HG02571 (cell line): ENCODE measurements around the gene CERS1.
"Not testable (repeated sequence)": the region's sequence is repeated elsewhere in the genome, so short reads cannot be mapped to it uniquely, and the experiment has no call there.

Experiments
- ATAC-seq: cut with Tn5 transposase; IDR thresholded peaks from one replicate; pipeline ENCODE4 v1.9.1; 2021; ENCODE audit warnings: mild to moderate bottlenecking, moderate library complexity; ENCODE audit not compliant: unreplicated experiment

CERS1 gene

DNA sequence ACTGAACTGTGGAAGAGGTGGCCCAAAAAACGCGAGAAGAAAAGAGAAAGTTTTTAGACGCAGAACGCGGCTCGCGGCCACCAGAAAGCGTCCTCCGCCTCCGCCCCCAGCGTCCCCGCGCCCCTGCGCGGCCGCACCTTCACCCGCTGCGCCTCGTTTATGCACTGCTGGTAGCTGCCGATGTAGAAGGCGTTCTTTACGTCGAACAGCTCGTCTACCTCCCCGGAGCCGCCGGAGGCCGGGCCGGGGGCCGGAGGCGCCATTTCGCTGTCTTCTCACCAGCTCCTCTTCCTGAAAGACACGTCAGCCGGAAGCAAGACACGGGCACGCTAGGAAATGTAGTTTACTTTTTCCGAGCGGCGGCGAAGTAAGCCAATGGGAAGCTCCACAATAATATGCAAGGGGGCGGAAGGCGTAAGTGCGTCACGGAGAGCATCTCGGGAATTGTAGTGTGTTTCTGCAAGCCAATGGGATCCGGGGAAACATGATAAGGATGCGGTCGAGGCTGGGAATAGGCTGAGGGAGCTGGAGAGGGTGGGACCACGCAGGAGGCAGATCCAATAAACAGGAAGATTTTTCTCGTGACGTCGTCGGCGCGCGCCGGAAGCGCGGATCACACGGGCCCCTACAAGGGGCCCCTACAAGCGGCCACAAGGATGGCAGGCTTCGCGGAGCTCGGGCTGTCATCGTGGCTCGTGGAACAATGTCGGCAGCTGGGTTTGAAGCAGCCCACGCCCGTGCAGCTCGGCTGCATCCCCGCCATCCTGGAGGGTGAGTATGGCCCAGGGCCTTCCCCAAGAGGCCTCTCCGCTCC is 23.3 kb upstream of the CERS1 start, which contains the start of the genes COPE and DDX49:
TSS of gene COPE (minus strand) at position 302 of the 814 bp plus-strand sequence. CDS start at position 263, 39 bp downstream.
TSS of gene DDX49 (plus strand) at position 630 of the 814 bp plus-strand sequence. CDS start at position 657, 27 bp downstream.
- peak; percentile 82 for ATAC-seq

DNA sequence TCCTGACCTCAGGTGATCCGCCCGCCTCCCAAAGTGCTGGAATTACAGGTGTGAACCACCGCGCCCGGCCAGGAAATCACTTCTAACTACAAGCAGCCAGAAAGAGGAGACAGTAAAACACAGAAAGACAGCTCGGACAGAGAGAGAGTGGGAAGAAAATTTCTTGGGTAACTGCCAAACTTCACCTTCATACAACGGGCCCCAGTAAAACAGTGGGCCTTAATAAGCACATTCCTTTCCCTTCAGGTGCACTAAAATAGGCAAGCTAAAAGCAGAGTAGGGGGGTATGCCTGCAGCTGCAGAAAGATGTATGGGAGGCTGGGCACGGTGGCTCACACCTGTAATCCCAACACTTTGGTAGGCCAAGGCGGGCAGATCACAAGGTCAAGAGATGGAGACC is 21.6 kb upstream of the CERS1 start:
- ATAC-seq: not testable (repeated sequence)

DNA sequence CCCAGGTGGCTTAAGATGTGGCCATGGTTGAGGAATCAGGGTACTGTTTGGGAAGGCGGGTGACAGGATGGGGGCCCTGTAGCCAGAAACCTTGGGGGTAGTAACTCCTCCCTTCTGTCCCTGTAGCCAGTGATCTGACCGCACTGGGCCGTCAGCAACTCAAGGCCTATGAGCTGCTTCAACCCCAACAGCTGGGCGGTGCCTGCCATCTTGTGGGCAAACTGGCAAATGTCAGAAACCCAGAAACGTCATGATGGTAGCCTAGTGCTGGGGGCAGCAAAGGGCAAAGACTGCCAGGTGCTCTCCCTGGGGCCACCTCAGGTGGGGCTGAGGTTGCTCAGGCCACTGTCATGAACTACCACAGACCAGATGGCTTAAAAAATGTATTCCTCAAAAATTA is 19.7 kb upstream of the CERS1 start:
- no peak for ATAC-seq

DNA sequence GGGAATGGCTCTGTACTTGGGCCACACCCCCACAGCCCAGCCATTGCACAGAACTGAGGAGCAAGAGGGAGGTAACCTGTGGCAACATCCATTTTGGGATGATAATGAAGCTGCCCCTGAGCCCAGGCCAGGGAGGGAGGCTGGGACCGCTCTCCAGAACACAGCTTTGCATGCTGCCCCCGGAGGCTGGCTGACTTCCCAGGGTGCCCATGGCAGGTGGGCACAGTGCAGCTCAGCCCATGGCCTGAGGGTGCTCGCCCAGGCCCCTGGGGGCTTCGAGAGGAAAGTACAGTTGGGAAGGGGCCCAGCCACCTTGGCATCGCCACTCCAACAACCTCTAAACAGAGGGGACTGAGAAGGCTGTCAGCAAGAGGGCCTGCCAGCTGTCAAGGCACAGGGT is 17.5 kb upstream of the CERS1 start:
- no peak for ATAC-seq

DNA sequence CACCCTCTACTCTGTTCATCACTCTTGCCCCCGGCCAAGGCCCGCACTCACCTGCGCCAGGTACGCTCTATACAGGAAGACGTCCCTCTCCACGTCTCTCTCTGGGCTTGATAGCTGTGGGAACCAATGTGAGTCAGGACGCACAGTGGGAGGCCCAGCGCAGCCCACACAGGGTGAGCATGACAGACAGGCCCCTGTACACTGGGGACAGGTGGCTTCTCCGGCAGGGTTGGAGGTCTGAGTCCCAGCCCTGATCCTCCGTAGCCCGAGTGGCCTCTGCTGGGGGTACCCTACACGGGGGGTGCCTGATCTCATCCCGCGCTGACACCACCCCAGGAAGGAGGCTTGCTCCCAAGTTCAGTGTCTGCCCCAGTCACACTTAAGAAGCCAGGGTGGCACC is 17.0 kb upstream of the CERS1 start:
- ATAC-seq: no peak

DNA sequence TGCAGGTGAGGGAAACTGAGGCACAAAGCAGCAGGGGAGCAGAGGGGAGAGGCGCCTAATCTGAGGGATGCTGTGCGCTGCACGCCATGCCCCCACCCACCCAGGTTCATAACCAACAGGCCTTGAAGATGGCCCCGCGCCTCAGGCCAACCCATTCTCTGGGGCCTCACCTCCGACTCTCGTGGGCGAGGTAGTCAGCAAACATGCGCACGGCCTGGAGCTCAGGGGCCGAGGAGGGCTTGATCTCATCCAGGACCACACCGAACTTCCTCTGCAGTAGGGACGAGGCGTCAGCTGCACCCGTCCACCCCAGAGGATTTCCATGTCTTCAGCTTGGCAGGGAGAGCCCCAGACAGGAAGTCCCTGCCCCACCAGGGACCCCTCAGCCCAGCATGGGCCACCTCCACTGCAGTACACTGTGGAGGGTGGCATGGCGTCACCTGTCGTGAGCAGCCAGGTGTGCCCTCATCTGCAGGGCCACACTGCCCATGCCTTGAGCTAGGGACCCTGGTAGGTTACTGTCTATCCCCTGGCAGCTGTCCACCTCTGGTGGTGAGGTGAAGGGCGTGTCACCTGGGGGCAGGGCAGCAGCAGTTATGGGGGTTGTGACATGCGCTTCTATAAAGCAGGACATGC is 15.0 kb upstream of the CERS1 start:
- ATAC-seq: no peak

DNA sequence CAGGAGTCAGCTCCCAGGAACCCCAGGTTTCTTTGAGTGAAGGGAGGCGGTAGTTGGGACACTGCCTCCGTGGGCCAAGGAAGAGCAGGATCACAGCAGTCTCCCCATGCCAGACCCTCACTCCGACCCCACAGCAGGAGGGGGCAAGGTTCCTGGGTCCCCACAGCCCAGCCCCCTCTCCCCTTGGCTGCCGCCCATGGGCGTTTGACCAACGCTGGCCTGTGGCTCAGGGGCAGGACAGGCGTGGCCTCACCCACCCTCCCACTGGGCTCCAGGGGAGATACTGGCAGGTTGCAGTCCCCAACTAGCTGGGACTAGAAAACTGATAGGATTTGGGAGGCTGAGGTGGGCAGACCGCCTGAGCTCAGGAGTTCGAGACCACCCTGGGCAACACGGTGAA is 14.1 kb upstream of the CERS1 start:
- no peak for ATAC-seq

DNA sequence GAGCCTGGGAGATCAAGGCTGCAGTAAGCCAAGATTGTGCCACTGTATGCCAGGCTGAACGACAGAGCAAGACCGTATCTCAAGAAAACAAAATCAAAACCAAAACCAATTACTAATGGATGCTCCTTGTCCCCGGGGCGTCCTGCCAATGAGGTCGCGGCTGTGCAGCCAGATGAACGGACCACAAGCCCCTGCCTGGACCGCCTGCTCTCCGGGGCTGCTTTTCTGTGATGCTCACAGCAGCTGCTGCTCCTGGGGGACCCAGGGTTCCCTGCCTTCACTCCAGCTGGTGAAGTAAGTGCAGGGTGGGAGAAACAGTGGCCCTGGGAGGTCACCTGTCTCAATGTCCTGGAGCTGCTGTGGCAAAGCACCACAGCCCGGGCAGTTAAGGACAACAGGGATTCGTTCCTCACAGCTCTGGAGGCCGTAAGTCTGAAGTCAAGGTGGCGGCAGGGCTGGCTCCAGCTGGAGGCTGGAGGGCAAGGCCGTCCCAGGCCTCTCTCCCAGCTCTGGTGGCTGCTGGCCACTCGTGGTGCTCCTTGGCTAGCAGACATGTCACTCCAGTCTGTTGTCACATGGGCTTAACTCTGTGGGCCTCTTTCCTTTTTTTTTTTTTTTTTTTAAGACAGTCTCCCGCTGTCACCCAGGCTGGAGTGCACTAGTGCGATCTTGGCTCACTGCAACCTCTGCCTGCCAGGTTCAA is 13.1 kb upstream of the CERS1 start:
- ATAC-seq: no peak

DNA sequence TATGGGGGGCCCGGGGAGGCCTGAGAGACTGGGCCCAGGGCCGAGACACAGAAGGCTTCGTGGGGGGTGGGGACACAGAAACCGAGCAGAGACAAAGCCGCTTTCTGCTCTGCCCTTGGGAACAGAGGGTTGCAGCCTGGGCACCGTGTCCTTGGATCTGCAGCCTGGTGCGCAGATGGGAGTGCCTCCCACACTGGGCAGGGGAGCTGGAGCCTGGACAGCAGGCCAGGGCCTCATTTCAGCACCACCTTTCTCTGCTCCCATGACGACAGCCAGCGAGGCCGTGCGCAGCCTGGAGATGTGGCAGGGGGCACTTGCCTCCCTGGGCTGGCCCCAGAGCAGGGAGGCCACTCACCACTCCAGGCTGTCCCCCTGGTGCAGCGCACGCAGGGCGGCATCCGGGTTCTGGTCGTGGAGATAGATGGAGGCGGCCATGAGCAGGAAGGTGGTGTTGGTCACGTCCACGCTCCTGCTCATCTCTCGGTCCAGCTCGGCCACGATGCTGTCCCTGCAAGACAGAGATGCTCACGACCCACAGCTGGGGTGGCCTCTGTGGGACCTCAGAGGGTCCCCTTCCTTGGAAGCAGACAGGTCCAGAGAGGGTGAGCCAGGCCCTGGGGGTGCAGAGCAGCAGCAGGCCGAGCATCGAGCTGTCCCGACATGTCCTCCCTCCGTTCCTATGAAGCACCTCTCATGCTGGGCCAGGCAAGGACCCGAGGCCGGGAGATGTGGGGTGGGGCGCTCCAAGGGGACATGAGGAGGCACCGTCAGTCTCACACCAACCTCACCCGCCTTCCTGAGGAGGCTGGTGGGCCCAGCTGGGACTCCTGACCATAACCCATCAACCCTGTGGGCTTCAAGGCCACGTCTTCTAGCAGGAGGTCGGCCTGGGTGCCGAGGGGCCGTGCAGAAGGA is 10.9 kb upstream of the CERS1 start:
- ATAC-seq: no peak

DNA sequence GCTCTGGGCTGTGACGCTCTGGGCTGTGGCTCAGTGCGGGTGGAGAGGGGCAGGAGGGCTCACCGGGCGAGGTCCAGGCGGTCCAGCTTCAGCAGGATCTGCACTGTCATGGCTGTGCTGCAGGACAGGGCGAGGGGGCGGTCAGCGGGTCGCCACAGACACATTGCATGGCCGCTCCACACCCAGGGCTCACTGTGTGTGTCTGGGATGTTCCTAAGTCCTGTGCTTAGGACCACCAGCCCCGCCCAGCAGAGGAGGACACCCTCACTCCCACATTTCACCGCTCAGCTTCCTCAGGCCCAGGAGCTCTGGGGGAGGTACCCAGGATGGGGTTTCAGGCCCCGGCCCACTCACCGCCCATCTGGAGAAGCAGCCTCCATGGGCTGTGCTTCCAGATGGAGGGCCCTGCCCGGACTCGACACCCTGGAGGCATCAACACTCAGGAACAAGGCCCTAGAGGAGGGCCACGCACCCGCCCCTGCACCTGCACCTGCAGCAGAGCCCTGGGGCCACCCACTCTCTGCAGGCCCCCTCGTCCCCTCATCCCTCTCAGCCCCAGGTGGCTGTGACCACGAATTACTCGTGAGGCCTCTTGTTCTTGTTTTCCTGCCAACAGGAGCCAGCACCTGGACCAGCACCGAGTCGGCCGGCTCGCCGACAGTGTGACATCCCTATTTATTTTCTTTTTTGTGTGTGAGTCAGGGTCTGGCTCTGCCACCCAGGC is 9.7 kb upstream of the CERS1 start:
- ATAC-seq: no peak

DNA sequence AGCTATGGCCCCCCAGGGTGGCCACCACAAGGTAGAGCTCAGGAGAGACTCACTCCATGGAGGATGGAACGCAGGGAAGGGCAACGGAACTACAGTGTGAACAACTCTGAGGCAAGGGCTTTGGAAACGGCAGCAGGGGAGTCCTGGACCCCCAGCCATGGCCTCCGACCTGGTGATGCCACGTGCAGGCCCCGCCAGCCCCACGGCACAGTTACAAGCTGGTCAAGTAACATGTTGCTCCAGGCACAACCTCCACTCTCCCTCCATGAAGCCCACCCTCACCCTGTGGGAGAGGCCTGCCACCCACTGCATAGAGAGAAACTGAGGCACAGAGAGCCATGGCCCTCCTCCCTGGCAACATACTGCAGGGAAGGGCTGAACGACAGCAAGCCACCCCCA is 9.1 kb upstream of the CERS1 start:
- no peak for ATAC-seq

DNA sequence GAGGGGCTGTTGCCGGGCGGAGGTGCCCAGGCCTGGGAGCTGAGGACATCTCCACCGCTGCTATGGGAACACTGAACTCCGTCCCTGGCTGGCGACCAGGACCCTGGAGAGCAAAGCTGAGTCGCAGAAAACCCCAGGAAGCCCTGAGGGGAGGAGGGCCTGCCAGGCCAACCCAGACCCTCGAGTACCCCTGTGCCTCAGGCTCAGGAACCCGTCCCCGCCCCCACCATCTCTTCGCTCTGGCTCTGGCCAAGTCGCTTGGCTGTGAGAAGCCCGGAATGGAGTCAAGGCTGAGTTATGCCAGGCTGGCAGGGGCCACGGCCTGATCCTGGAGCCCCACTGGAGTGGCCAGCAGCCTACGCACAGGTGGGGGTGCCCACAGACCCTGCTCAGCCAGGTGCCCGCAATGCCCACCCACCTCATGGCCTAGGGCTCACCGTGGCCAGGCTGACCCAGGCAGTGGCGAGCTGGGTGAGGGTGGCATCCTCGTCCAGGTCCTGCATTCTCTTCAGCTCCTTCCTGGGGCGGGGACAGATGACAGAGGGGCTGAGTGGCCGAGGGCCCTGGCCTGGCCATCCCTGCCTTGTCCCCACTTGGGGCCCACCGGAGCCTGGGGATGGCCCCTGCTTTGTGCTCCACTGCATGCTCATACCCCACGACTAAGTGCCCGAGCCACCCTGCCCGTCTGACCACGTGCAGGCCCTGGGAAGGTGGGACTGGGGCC is 8.5 kb upstream of the CERS1 start:
- no peak for ATAC-seq

DNA sequence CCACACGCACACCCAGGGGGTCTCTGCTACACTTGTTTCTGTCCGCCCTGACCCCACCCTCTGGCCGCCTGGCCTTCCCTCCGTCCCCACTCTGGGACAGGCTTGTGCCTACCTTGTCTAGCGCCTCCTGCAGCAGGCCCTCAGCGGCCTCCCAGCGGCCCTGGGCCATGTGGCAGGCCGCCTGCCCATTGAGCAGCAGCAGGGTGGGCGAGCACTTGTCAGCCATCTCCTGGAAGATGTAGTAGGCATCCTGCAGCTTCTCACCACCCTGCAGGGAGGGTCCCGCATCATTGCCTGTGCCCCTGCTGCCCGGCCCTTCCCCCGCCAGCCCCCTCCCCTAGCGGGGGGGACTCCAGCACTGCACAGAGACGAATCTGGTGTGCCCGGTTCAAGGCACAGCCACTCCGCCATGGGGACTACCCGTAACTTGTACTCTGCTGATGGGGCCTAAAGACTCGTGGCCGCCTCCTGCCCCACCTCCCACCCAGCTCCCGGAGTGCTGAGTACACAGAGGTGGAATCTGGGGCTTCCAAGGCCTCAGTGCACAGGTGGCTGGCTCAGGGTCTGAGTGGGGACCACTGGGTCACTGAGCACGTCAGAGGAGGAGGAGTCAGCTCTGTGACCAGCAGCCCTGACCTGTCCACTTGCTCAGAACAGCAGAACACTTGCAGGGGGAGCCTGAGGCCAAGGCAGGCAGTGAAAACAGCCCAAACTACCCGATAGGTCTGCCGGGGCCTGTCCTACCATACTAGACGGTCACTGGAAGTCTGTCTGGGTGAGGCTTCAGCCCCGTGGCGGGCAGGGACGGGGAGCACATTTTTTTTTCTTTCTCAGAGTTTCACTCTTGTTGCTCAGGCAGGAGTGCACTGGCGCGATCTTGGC is 7.4 kb upstream of the CERS1 start:
- no peak for ATAC-seq

DNA sequence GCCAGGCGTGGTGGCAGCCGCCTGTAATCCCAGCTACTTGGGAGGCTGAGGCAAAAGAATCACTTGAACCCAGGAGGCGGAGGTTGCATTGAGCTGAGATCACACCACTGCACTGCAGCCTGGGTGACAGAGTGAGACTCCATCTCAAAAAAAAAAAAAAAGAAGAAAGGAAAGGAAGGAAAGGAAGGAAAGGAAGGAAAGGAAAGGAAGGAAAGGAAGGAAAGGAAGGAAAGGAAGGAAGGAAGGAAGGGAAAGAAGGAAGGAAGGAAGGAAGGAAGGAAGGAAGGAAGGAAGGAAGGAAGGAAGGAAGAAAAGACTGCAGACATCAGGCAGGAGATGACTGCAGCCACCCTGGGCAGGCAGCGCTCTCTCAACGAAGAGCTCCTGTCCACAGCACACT is 6.6 kb upstream of the CERS1 start:
- not testable (repeated sequence) for ATAC-seq

DNA sequence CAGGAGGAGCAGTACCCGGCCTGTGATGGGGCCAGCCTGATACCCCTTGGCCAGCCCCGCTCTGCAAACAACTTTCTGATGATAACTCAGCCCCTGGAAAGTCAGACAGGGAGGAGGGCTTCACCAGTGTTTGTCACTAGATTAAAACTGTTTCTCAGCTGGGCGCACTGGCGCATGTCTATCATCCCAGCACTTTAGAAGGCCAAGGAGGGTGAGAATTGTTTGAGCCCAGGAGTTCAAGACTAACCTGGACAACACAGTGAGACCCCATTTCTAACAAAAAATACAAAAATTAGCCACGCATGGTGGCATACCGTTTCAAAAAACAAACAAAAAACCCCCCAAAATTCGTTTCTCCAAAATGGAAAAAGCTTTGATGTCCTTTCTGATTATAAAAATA is 5.5 kb upstream of the CERS1 start:
- no peak for ATAC-seq

DNA sequence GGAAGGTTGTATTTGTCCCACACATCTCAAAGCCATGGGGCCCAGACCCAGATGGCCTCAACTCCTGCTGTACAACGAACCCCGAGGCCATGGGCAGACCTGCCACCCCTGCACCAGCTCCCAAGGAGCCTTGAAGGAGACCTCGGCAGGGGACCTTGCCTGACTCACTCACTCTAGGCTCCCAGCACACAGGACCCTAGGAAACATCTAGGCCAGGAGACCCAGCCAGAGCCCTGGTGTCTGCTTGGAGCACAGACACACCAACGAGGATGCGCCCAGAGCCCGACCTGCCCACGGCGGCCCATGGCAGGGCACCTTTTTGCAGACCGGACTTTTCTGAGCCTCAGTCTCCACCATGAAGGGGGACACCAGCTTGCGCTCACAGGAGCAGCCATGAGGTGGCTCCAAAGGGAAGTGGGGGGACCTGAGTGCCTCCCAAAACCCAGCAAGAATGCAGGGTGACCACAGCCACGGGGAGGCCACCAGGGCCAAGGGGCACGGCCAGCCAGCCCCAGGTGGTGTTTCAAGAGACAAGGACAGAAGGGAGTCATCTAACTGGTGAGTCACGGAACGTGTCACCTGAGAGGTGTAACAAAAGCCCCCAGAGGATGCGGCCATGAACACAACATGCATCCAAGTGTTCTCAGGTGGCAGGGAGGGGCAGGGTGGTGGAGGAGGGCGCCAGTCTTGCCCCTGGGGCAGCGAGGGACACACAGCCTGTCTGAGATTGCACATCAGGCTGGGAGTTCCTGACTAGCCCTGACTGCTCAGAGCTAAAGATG is 4.9 kb upstream of the CERS1 start:
- no peak for ATAC-seq
